Body of pancreas (tissue), 4 donors: ENCODE results near the gene AP5M1.
"Not testable (repeated sequence)": the region's sequence is repeated elsewhere in the genome, so short reads cannot be mapped to it uniquely, and the experiment has no call there.

ENCODE experiments used
- CTCF ChIP-seq, 7 experiments: fragments of 450-650 bp in 4 of 7; fragments of 200-600 bp in 3 of 7; sonication (generic) in 3 of 7; IDR thresholded peaks; one replicate each; pipeline ENCODE4 v1.5.1; 2016 to 2019; ENCODE audit warnings: antibody characterized with exemption in 7 of 7
- POLR2A ChIP-seq, 3 donors: fragments of 450-650 bp; IDR thresholded peaks; one replicate each; pipeline ENCODE4 v1.6.1; 2016; ENCODE audit warnings: antibody characterized with exemption in 3 of 3, mild to moderate bottlenecking in 2 of 3

- TF ChIP-seq CTCF, POLR2A (IDR thresholded peaks at IDR 0.05): not testable (repeated sequence)
Measured at GRCh38 chr14:57343545-57344297, 75.0 kb downstream of the AP5M1 start.
